ENCODE measurements around the gene BIRC7. TPM values are rescaled to one million over a fixed set of nuclear protein-coding genes. Genes with fewer than 3 reads are reported as not detected.

The BIRC7 gene
- total RNA-seq, 2 donors from 2014 or later: 0.94 TPM; not detected in 1

GRCh38 chr20:63286781-63287696 is 51.3 kb downstream of the BIRC7 start:
- intact Hi-C loops (cut with DNase I): no loop called here
- ATAC-seq (no peak), DNase-seq (no peak)

- intact Hi-C loops (cut with DNase I): no loop called here
- ATAC-seq (no peak), DNase-seq (peak; percentile 16)
Observed at GRCh38 chr20:63287697-63288580, 52.2 kb downstream of the BIRC7 start.

DNA sequence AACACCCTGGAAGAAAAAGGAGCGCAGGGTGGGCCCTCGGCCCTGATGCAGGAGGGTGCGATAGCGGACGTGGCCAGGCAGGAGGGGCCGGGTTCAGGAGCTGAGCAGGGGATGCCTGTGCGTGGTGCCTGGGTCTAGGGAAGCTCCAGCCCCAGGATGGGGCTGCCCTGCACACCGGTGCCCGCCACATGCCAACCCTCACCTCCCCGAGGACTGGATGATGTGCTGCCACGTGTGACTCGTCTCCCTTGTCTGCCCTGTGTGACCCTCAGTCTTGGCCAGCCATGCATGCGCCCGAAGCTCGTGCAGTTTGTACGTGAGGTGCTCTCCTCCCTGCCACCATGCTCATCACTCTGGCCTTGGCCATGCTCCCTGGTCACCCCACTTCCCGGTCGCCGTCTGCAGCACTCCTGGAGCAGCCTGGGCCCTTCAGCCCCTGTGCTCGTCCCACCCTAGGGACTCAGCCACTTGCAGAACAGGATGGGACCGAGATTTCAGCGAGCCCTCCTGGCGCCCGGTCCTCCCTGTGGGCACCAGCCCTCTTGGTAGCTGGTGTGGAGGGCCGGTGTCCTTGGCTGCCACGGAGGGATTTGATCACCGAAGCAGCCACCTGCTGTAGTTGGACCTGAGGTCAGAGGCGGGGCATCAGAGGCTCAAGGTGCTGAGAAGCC is 53.0 kb downstream of the BIRC7 start:
- DNase-seq (no peak), ATAC-seq (no peak)
- intact Hi-C loops (cut with DNase I): no loop called here

DNA sequence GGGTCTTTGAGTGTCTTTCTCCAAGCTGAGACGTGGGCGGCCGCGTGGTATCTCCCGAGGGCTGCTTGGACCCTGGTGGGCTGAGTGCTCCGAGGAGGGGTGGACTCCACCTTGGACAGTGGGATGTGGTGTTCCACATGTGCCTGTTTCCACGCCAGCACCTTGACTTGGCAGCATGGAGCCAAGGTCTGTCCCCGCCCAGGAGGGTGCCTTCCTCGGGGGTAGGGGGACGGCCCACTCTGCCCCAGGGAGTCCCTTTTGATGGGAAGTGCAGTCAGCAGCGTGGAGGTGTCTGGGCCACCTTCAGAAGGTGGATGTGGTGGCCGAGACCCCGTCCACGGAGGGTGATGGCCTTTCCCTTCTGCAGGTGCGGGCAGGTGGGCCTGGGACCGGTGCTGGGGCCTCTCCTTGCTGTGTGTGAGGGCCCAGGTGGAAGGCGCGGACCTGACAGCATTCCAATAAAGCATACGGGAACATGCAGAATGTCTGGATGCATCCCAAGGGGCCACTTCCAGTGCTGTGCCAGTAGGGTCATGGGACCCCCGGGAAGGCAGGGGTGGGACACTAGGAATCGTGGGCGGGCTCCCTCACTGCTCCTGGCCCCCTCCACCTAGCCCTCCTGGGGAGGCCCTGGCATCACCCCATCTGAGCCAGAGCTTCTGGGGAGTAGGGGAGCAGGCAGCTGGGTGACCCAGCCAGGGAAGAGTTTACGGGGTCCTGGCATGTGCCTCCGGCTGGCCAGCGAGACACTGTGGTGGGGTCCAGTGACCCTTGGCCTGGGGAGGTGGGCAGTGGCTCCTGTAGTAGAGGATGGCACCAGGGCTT is 53.8 kb downstream of the BIRC7 start:
- ATAC-seq (no peak), DNase-seq (no peak)
- intact Hi-C loops (cut with DNase I): no loop called here

Small RNA genes within 50 kb of the gene (microRNA-seq; reads per million reads assigned to microRNA genes)
- 0 reads per million in 2 donors for gene MIR3196
- 0 to 0.20 reads per million in 2 donors for gene MIR4326

Other genes with a start within 250 kb of the BIRC7 start
- gene BHLHE23, start 228.9 kb upstream of the BIRC7 start, total RNA-seq: not detected
- 10 to 100 TPM; 19.3 to 29.9 TPM for gene YTHDF1, start 19.8 kb upstream of the BIRC7 start, total RNA-seq
- gene NKAIN4, start 18.6 kb downstream of the BIRC7 start, total RNA-seq: not detected
- 10 to 100 TPM; 32.1 to 50.3 TPM for gene ARFGAP1, start 36.9 kb downstream of the BIRC7 start, total RNA-seq
- gene COL20A1, start 57.3 kb downstream of the BIRC7 start, total RNA-seq: not detected
- gene CHRNA4, start 125.4 kb downstream of the BIRC7 start, total RNA-seq: under 1 TPM; 0.06 to 0.31 TPM
- 1 to 10 TPM in 1 of 2 donors, under 1 TPM in 1; 0.91 to 2.0 TPM for gene KCNQ2, start 236.8 kb downstream of the BIRC7 start, total RNA-seq

Measured in left cardiac atrium (tissue), 4 donors.